Measurements from ENCODE around the gene C12orf42.

The C12orf42 gene

DNA sequence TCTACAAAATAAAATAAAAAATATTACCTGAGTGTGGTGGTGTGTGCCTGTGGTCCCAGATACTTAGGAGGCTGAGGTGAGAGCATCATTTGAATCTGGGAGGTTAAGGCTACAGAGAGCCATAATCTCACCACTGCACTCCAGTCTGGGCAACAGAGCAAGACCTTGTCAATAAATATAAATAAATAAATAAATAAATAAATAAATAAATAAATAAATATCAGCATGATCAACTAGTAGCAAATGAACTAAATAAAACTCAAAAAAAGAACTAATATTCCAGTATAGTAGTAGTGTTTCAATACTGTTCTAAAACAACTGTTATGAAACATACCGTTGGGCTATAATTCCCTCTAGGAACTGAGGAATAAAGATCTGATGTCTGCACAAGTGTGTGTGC lies 74.4 kb downstream of the C12orf42 start:
- no peak overlapping the region for H3K27ac ChIP-seq (ENCODE audit: low read depth, low read length)

DNA sequence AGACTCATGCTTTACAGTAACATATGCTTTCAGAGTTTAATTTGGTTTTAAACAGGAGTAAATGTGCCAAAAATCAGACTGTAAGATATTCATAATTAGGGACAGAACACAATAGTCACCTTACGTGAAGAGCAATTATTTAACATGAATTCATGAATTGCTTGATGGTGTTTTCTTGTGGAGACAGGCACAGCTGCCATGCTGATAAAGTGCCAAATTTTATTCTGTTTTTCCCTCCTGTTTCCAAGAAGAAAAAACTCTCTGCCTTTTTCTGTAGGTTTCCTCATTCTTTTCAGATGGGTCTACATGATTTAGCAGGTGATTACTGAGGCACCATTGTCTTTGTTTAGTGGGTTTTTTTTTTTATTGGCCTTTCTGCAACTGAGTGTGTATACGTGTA lies 80.1 kb downstream of the C12orf42 start:
- H3K4me1 ChIP-seq (ENCODE audit: insufficient read depth, low read length), result no peaks in the 10 kb centered on the region
- no peak overlapping the region for H3K4me3 ChIP-seq (ENCODE audit: low read depth in 1 of 2, low read length in 2 of 2)
- no peak overlapping the region for H3K27ac ChIP-seq (ENCODE audit: low read depth, low read length)
- H3K9me3 ChIP-seq (ENCODE audit: low read length), result no peaks in the 10 kb centered on the region
- no peaks in the 10 kb centered on the region for H3K27me3 ChIP-seq (ENCODE audit: control insufficient read depth in 1 of 2, insufficient read depth in 2 of 2, low read length in 2 of 2)
- no peaks in the 10 kb centered on the region for H3K36me3 ChIP-seq (ENCODE audit: insufficient read depth, low read length)
- no peak overlapping the region for H3K9ac ChIP-seq (ENCODE audit: low read length)

More for the DNA sequence above, 74.4 kb downstream of the C12orf42 start:
- Histone ChIP-seq H3K4me1 (ENCODE audit: insufficient read depth, low read length) (no peaks in the 10 kb centered on the region), H3K9me3 (ENCODE audit: low read length) (no peaks in the 10 kb centered on the region), H3K36me3 (ENCODE audit: insufficient read depth, low read length) (no peaks in the 10 kb centered on the region), H3K27me3 (ENCODE audit: control insufficient read depth in 1 of 2, insufficient read depth in 2 of 2, low read length in 2 of 2) (no peaks in the 10 kb centered on the region), H3K4me3 (ENCODE audit: low read depth in 1 of 2, low read length in 2 of 2) (no peak overlapping the region), H3K9ac (ENCODE audit: low read length) (no peak overlapping the region)

DNA sequence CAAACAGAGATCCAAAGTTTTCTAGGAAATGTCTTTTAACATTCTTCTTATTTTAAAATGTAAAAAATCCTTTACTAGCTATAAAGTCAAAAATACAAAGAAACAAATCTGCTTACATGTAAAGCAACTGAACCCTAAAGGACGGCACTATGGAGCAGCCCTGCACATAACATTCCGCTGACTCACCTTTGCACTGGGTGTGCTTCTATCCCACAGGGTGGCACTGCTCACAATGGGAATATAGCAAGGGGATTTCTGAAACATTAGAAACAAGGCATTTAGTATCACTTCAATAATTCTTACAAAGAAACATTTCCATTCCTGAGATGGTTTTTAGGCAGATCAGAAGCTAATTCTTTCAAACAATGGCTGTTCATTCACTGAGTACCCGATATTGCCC lies 94.3 kb downstream of the C12orf42 start:
- H3K9ac ChIP-seq (ENCODE audit: low read length), result no peak overlapping the region
- no peaks in the 10 kb centered on the region for H3K4me1 ChIP-seq (ENCODE audit: insufficient read depth, low read length)
- no peaks in the 10 kb centered on the region for H3K36me3 ChIP-seq (ENCODE audit: insufficient read depth, low read length)
- H3K4me3 ChIP-seq (ENCODE audit: low read depth in 1 of 2, low read length in 2 of 2), result no peak overlapping the region
- no peak overlapping the region for H3K27ac ChIP-seq (ENCODE audit: low read depth, low read length)
- H3K27me3 ChIP-seq (ENCODE audit: control insufficient read depth in 1 of 2, insufficient read depth in 2 of 2, low read length in 2 of 2), result no peaks in the 10 kb centered on the region
- no peaks in the 10 kb centered on the region for H3K9me3 ChIP-seq (ENCODE audit: low read length)

DNA sequence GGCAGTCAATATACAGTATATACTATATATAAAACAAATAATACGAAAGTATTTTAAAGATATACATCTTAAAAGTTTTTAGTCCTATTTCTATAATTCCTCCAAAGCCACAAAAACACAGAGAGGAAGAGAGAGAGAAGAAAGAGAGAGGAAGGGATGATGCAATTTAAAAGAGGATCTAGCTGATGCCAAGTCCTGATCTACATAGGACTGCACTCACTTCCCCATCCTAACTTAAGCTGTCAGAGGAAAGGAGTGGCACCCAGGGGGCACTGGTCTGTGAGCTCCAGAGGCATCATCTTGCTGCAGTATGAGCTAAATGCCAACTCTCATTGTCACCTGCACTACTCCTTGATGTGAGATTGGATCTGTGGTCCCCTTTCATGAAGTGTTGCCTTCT lies 95.8 kb downstream of the C12orf42 start:
- Histone ChIP-seq H3K27ac (ENCODE audit: low read depth, low read length) (no peak overlapping the region), H3K27me3 (ENCODE audit: control insufficient read depth in 1 of 2, insufficient read depth in 2 of 2, low read length in 2 of 2) (no peaks in the 10 kb centered on the region), H3K9ac (ENCODE audit: low read length) (no peak overlapping the region), H3K36me3 (ENCODE audit: insufficient read depth, low read length) (no peaks in the 10 kb centered on the region), H3K4me1 (ENCODE audit: insufficient read depth, low read length) (no peaks in the 10 kb centered on the region), H3K4me3 (ENCODE audit: low read depth in 1 of 2, low read length in 2 of 2) (no peak overlapping the region), H3K9me3 (ENCODE audit: low read length) (no peaks in the 10 kb centered on the region)

DNA sequence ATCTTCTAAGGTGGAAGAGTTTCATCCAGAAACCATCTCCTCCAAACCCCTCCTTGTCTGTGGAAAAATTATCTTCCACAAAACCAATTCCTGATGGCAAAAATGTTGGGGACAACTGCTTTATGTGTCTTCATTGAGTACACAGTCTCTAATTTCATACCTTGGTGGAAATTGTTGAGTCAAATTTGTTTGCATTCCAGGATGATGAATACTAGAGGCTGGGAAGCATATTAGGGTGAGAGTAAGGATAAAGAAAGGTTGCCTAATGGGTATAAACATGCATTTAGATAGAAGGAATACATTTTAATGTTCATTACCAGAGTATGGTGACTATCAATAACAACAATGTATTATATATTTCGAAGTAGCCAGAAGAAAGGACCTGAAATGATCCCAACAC lies 98.2 kb downstream of the C12orf42 start:
- H3K4me3 ChIP-seq (ENCODE audit: low read depth in 1 of 2, low read length in 2 of 2), result no peak overlapping the region
- H3K27me3 ChIP-seq (ENCODE audit: control insufficient read depth in 1 of 2, insufficient read depth in 2 of 2, low read length in 2 of 2), result no peaks in the 10 kb centered on the region
- H3K36me3 ChIP-seq (ENCODE audit: insufficient read depth, low read length), result no peaks in the 10 kb centered on the region

DNA sequence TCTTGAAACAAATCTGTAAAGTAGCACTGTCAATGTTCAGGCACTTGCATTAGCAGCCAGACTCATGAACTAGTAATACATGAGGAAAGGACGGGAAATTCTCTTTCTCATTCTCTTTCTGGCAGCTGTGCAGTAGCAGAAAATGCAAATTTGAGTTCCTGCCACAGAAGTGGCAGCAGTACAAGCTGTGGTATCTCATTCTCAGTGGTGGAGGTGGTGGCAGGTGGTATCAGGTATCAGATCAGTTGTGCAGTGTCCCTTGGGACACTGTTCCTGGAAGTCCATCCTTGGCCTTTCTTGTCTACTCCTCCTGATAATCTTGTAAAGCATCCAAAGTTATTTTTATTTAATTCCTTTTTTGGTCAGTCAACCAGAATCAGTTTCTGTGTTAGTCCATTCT lies 103.0 kb downstream of the C12orf42 start:
- Histone ChIP-seq H3K36me3 (ENCODE audit: insufficient read depth, low read length) (no peaks in the 10 kb centered on the region), H3K27me3 (ENCODE audit: control insufficient read depth in 1 of 2, insufficient read depth in 2 of 2, low read length in 2 of 2) (no peaks in the 10 kb centered on the region), H3K4me3 (ENCODE audit: low read depth in 1 of 2, low read length in 2 of 2) (no peak overlapping the region), H3K4me1 (ENCODE audit: insufficient read depth, low read length) (no peaks in the 10 kb centered on the region), H3K9me3 (ENCODE audit: low read length) (no peaks in the 10 kb centered on the region), H3K27ac (ENCODE audit: low read depth, low read length) (no peak overlapping the region), H3K9ac (ENCODE audit: low read length) (no peak overlapping the region)

More for the DNA sequence above, 98.2 kb downstream of the C12orf42 start:
- Histone ChIP-seq H3K9ac (ENCODE audit: low read length) (no peak overlapping the region), H3K4me1 (ENCODE audit: insufficient read depth, low read length) (no peaks in the 10 kb centered on the region), H3K9me3 (ENCODE audit: low read length) (no peaks in the 10 kb centered on the region), H3K27ac (ENCODE audit: low read depth, low read length) (no peak overlapping the region)

DNA sequence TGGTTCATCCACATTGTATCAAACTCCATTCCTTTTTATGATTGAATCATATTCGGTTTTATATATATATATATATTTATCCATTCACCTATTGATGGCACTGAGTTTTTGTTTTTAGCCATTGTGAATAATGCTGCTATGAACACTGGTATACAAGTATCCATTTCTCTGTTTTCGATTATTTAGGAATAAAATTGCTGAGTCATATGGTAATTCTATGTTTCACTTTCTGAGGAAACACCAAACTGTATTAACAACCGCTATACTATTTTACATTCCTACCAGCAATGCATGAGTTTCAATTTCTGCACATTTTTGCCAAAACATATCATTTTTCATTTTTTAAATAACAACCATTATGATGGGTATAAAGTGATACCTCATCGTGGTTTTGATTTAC lies 104.7 kb downstream of the C12orf42 start:
- H3K4me3 ChIP-seq (ENCODE audit: low read depth in 1 of 2, low read length in 2 of 2), result no peak overlapping the region
- no peaks in the 10 kb centered on the region for H3K27me3 ChIP-seq (ENCODE audit: control insufficient read depth in 1 of 2, insufficient read depth in 2 of 2, low read length in 2 of 2)
- H3K4me1 ChIP-seq (ENCODE audit: insufficient read depth, low read length), result no peaks in the 10 kb centered on the region
- no peaks in the 10 kb centered on the region for H3K9me3 ChIP-seq (ENCODE audit: low read length)
- H3K9ac ChIP-seq (ENCODE audit: low read length), result no peak overlapping the region
- H3K36me3 ChIP-seq (ENCODE audit: insufficient read depth, low read length), result no peaks in the 10 kb centered on the region
- no peak overlapping the region for H3K27ac ChIP-seq (ENCODE audit: low read depth, low read length)

DNA sequence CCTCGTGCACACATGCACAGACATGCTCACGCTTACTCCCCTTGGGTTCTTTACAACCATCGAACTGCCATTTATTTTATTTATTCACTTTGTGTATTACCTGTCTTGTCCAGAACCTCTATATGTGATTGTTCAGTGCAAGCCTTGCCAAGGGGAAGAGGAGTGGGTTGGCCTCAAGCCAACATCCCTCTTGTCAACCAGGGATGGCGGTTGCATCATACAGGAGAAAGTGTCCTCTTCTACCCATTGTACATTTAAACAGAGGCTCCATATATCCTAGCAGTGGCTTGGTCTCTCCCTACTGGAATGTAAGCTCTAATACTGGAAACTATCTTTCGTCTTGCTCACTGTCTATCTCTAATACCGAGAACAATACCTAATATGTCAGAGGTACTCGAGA lies 108.4 kb downstream of the C12orf42 start:
- no peaks in the 10 kb centered on the region for H3K4me1 ChIP-seq (ENCODE audit: insufficient read depth, low read length)
- no peaks in the 10 kb centered on the region for H3K9me3 ChIP-seq (ENCODE audit: low read length)
- no peak overlapping the region for H3K4me3 ChIP-seq (ENCODE audit: low read depth in 1 of 2, low read length in 2 of 2)
- no peak overlapping the region for H3K27ac ChIP-seq (ENCODE audit: low read depth, low read length)
- H3K27me3 ChIP-seq (ENCODE audit: control insufficient read depth in 1 of 2, insufficient read depth in 2 of 2, low read length in 2 of 2), result no peaks in the 10 kb centered on the region
- no peaks in the 10 kb centered on the region for H3K36me3 ChIP-seq (ENCODE audit: insufficient read depth, low read length)
- H3K9ac ChIP-seq (ENCODE audit: low read length), result no peak overlapping the region

DNA sequence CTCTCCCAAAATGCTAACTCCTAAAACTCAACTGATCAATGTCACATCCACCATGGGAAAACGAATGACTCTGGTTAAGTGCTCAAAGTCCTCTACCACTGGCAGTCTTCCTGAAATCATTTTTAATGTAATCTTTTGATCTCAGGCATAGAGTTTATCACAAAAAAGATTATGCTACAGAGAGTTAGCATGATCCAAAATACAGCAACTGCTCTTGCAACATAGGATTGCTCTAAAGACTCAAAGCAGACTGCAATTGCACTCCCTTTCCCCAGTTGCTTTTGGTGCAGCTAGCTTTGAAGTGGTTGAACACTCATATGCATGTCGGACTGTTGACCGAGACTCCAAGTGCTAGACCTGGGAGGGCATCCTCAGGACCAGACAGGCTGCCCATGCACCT lies 109.3 kb downstream of the C12orf42 start:
- H3K9me3 ChIP-seq (ENCODE audit: low read length), result no peaks in the 10 kb centered on the region
- no peaks in the 10 kb centered on the region for H3K36me3 ChIP-seq (ENCODE audit: insufficient read depth, low read length)
- no peak overlapping the region for H3K27ac ChIP-seq (ENCODE audit: low read depth, low read length)
- no peak overlapping the region for H3K9ac ChIP-seq (ENCODE audit: low read length)
- H3K4me3 ChIP-seq (ENCODE audit: low read depth in 1 of 2, low read length in 2 of 2), result no peak overlapping the region
- no peaks in the 10 kb centered on the region for H3K27me3 ChIP-seq (ENCODE audit: control insufficient read depth in 1 of 2, insufficient read depth in 2 of 2, low read length in 2 of 2)
- H3K4me1 ChIP-seq (ENCODE audit: insufficient read depth, low read length), result no peaks in the 10 kb centered on the region

DNA sequence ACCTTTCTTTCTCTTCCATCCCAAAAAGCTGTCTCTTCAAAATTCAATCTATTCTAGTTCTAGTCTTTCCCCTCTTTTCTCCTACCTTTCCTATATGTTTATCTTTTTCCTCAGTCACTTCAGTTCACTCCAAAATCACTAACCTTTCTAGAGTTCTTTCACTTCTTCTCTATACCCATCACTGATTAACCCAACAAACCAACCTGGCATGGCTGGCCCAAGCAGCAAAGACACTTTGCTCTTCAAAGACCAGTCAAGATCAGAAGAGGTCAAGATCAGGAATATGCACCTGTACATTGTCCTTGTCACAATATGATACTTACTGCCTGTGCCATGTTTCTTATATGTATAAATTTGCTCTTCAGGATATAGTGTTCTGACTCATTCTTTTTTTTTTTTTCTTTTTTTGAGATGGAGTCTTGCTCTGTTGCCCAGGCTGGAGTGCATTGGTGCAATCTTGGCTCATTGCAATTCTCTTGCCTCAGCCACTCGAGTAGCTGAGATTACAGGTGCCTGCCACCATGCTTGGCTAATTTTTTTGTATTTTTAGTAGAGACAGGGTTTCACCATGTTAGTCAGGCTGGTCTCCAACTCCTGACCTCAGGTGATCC lies 112.9 kb downstream of the C12orf42 start:
- Histone ChIP-seq H3K27ac (ENCODE audit: low read depth, low read length) (no peak overlapping the region), H3K27me3 (ENCODE audit: control insufficient read depth in 1 of 2, insufficient read depth in 2 of 2, low read length in 2 of 2) (no peaks in the 10 kb centered on the region), H3K9ac (ENCODE audit: low read length) (no peak overlapping the region), H3K9me3 (ENCODE audit: low read length) (no peaks in the 10 kb centered on the region), H3K36me3 (ENCODE audit: insufficient read depth, low read length) (no peaks in the 10 kb centered on the region), H3K4me1 (ENCODE audit: insufficient read depth, low read length) (no peaks in the 10 kb centered on the region), H3K4me3 (ENCODE audit: low read depth in 1 of 2, low read length in 2 of 2) (no peak overlapping the region)

DNA sequence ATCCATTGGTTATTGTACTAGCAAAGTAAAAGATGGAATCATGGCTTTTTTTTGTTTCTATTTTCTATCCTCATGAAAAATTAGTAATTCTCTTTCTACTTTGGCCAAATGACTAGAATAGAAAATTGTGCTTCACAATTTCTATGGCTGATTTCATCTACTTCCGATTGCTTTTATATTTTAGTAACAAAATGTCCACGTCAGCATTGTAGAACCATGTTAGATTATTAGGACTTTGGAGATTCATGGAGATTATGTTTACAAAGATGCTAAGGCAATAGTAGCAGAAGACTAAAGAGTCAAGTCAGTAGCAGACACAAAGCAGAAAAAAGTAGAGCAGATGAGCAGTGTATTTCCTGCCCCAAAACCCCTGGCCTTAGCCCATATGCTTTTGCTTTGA lies 113.6 kb downstream of the C12orf42 start:
- Histone ChIP-seq H3K9ac (ENCODE audit: low read length) (no peak overlapping the region), H3K27ac (ENCODE audit: low read depth, low read length) (no peak overlapping the region), H3K9me3 (ENCODE audit: low read length) (no peaks in the 10 kb centered on the region), H3K4me3 (ENCODE audit: low read depth in 1 of 2, low read length in 2 of 2) (no peak overlapping the region), H3K4me1 (ENCODE audit: insufficient read depth, low read length) (no peaks in the 10 kb centered on the region), H3K27me3 (ENCODE audit: control insufficient read depth in 1 of 2, insufficient read depth in 2 of 2, low read length in 2 of 2) (no peaks in the 10 kb centered on the region), H3K36me3 (ENCODE audit: insufficient read depth, low read length) (no peaks in the 10 kb centered on the region)

DNA sequence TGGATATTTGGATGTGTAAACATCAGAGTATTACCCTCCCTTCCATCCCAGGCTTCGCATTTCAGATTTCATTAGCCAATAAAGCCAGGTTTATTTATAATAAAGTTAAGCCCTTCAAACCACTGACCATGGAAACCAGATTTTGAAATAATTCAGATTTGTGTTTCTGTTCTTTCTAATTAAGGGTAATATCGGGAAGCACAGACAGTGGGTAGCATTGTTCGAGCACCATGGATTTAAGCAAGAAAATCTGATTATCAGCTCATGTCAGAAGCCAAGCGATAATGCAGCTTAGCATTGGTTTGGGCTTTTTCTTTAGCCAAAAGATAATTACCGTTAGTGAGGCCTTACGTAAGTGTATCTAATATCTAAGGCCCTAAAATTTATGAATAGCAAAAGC lies 116.1 kb downstream of the C12orf42 start:
- no peak overlapping the region for H3K9ac ChIP-seq (ENCODE audit: low read length)
- H3K4me1 ChIP-seq (ENCODE audit: insufficient read depth, low read length), result no peaks in the 10 kb centered on the region
- no peaks in the 10 kb centered on the region for H3K27me3 ChIP-seq (ENCODE audit: control insufficient read depth in 1 of 2, insufficient read depth in 2 of 2, low read length in 2 of 2)
- no peak overlapping the region for H3K27ac ChIP-seq (ENCODE audit: low read depth, low read length)
- H3K36me3 ChIP-seq (ENCODE audit: insufficient read depth, low read length), result no peaks in the 10 kb centered on the region
- H3K4me3 ChIP-seq (ENCODE audit: low read depth in 1 of 2, low read length in 2 of 2), result no peak overlapping the region
- no peaks in the 10 kb centered on the region for H3K9me3 ChIP-seq (ENCODE audit: low read length)
